MM.1S (cell line): ENCODE results near the gene MITF.

ENCODE experiments used
- DNase-seq: peaks from one replicate; pipeline ENCODE4 v3.0.0-alpha.2; 2015
- H2AFZ ChIP-seq: fragments of 300-600 bp; sonication (generic); 2 replicates; pipeline ENCODE4 v1.6.0; 2016; ENCODE audit warnings: antibody characterized with exemption, low read length
- H3F3A ChIP-seq: fragments of 300-600 bp; sonication (generic); 2 replicates; pipeline ENCODE4 v1.6.1; 2016; ENCODE audit warnings: mild to moderate bottlenecking, antibody characterized with exemption, low read length, moderate library complexity, mixed read lengths; ENCODE audit not compliant: insufficient read depth
- H3K27ac ChIP-seq: fragments of 300-600 bp; sonication (generic); 2 replicates; pipeline ENCODE4 v1.5.1; 2016; ENCODE audit warnings: mild to moderate bottlenecking, low read length
- H3K27me3 ChIP-seq: fragments of 300-600 bp; sonication (generic); replicated peaks from 2 replicates; pipeline ENCODE4 v1.6.0; 2016; ENCODE audit warnings: low read length; ENCODE audit not compliant: insufficient read depth
- H3K36me3 ChIP-seq: fragments of 300-600 bp; sonication (generic); replicated peaks from 2 replicates; pipeline ENCODE4 v1.6.1; 2016; ENCODE audit warnings: mild to moderate bottlenecking, low read length, mixed read lengths; ENCODE audit not compliant: insufficient read depth
- H3K4me1 ChIP-seq: fragments of 300-600 bp; sonication (generic); 2 replicates; pipeline ENCODE4 v1.6.1; 2016; ENCODE audit warnings: low read length, mixed read lengths
- H3K4me2 ChIP-seq: fragments of 300-600 bp; sonication (generic); 2 replicates; pipeline ENCODE4 v1.6.0; 2016; ENCODE audit warnings: low read depth, low read length
- H3K4me3 ChIP-seq: fragments of 300-600 bp; sonication (generic); 2 replicates; pipeline ENCODE4 v1.5.1; 2016; ENCODE audit warnings: low read length, mixed read lengths
- H3K79me2 ChIP-seq: fragments of 300-600 bp; sonication (generic); 2 replicates; pipeline ENCODE4 v1.6.1; 2016; ENCODE audit warnings: mixed run types, low read length, mixed read lengths
- H3K9ac ChIP-seq: fragments of 300-600 bp; sonication (generic); 2 replicates; pipeline ENCODE4 v1.6.1; 2016; ENCODE audit warnings: low read length, mixed read lengths
- H3K9me2 ChIP-seq: fragments of 300-600 bp; sonication (generic); replicated peaks from 2 replicates; pipeline ENCODE4 v1.6.1; 2016; ENCODE audit warnings: mild to moderate bottlenecking, low read length, mixed read lengths; ENCODE audit not compliant: insufficient read depth
- H3K9me3 ChIP-seq: fragments of 300-600 bp; sonication (generic); replicated peaks from 2 replicates; pipeline ENCODE4 v1.6.1; 2016; ENCODE audit warnings: mild to moderate bottlenecking, low read length, mixed read lengths; ENCODE audit not compliant: insufficient read depth
- H4K20me1 ChIP-seq: fragments of 300-600 bp; sonication (generic); 2 replicates; pipeline ENCODE4 v1.6.1; 2016; ENCODE audit warnings: mild to moderate bottlenecking, low read length, moderate library complexity, mixed read lengths; ENCODE audit not compliant: insufficient read depth
- EZH2 ChIP-seq: fragments of 300-600 bp; sonication (generic); optimal IDR thresholded peaks from 2 replicates; pipeline ENCODE3; 2017; ENCODE audit warnings: low read depth, mild to moderate bottlenecking, antibody characterized with exemption, low read length, mixed read lengths
- EZH2phosphoT487 ChIP-seq: fragments of 300-600 bp; sonication (generic); IDR thresholded peaks from 2 replicates; pipeline ENCODE4 v1.6.1; 2018; ENCODE audit warnings: antibody characterized with exemption, low read length
- TF ChIP-seq, protein P1 (sequence below): fragments of 300-600 bp; sonication (generic); IDR thresholded peaks from 2 replicates; pipeline ENCODE4 v1.5.1; 2016; ENCODE audit warnings: antibody characterized with exemption, low read length, mixed read lengths

MITF gene

DNA sequence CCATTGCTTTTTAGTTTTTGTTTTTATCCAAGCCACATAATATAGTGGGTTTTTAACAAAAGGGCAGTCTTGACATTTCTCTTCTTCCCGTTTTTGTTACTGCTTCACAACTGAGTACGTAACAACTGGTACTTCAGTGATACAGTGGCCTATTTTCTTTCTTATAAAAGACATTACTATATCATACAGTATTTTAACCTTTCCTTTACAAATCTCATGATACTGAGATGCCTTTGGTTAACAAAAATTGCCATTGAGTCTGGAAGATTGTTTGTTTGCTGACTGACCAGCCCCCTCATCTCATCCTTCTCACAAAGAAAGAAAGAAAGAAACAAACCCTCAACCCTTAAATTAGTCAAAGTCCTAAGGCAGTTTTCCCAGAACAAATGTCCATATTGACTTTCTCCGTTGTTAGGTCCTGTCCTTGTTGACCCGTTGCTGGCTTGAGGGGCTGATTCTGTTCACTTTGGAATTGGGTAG is 183.3 kb downstream of the MITF start:
- TF ChIP-seq, protein P1, sequence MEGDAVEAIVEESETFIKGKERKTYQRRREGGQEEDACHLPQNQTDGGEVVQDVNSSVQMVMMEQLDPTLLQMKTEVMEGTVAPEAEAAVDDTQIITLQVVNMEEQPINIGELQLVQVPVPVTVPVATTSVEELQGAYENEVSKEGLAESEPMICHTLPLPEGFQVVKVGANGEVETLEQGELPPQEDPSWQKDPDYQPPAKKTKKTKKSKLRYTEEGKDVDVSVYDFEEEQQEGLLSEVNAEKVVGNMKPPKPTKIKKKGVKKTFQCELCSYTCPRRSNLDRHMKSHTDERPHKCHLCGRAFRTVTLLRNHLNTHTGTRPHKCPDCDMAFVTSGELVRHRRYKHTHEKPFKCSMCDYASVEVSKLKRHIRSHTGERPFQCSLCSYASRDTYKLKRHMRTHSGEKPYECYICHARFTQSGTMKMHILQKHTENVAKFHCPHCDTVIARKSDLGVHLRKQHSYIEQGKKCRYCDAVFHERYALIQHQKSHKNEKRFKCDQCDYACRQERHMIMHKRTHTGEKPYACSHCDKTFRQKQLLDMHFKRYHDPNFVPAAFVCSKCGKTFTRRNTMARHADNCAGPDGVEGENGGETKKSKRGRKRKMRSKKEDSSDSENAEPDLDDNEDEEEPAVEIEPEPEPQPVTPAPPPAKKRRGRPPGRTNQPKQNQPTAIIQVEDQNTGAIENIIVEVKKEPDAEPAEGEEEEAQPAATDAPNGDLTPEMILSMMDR = no peak
- TF ChIP-seq EZH2 = no peak
- TF ChIP-seq EZH2phosphoT487 = no peak
- Histone ChIP-seq H3K79me2 (no peaks in the 10 kb centered on the region), H3K9me2 (no peaks in the 10 kb centered on the region), H3K27ac (no peak overlapping the region), H3K9ac (no peak overlapping the region), H3K36me3 (no peaks in the 10 kb centered on the region), H3K4me2 (no peak overlapping the region), H3K4me3 (no peak overlapping the region), H3K9me3 (no peaks in the 10 kb centered on the region), H4K20me1 (no peaks in the 10 kb centered on the region), H3F3A (no peaks in the 10 kb centered on the region), H3K27me3 (no peaks in the 10 kb centered on the region), H2AFZ (no peak overlapping the region), H3K4me1 (no peaks in the 10 kb centered on the region)
- DNase-seq = no peak

DNA sequence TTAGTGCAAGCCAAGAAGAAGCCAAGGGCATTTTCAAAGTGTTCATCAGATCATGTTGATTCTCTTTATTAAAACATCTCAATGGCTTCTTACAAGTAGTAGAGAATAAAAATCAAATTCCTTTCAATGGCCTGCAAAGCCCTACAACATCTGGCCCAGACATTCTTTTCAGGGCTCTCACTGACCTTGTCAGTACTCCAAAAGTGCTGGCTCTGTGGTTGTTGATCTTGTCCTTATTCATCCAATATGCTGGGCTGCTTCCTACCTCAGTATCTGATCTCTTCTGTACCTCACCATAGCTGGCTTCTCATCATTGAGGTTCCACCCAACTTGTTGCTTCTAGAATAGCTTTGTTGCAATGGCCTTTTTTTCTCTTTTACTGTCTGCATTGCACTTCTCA is 186.2 kb downstream of the MITF start:
- no peaks in the 10 kb centered on the region for H3K9me3 ChIP-seq
- H4K20me1 ChIP-seq = no peaks in the 10 kb centered on the region

DNA sequence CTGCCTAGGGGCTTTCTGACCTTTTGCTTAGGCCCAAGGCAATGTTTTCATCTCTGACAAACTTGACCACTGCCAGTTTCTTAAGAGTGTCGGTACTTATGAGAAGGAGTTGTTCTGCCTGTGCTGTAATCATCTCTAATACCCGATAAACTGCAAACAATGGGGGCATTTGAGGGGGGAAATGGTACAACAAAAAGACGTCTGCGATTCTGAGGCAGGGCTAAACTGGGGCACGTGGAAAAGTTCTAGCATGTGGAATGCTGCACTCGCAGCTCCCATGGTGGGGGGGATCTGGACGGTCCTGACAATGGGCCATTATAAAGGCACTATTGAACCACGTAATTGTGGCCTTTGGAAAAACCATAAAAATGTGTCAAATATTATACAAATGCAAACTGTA is 187.1 kb downstream of the MITF start:
- Histone ChIP-seq H3K27ac (no peak overlapping the region), H3K27me3 (no peaks in the 10 kb centered on the region), H3K4me2 (no peak overlapping the region), H3K79me2 (no peaks in the 10 kb centered on the region), H3F3A (no peaks in the 10 kb centered on the region), H3K9ac (no peak overlapping the region), H3K9me3 (no peaks in the 10 kb centered on the region), H3K9me2 (no peaks in the 10 kb centered on the region), H4K20me1 (no peaks in the 10 kb centered on the region), H3K36me3 (no peaks in the 10 kb centered on the region), H3K4me3 (no peak overlapping the region), H3K4me1 (no peaks in the 10 kb centered on the region), H2AFZ (no peak overlapping the region)
- no peak for DNase-seq
- TF ChIP-seq, protein P1 = no peak
- TF ChIP-seq EZH2phosphoT487 = no peak
- no peak for TF ChIP-seq EZH2

More for the DNA sequence above, 186.2 kb downstream of the MITF start:
- no peaks in the 10 kb centered on the region for H3K79me2 ChIP-seq
- H3F3A ChIP-seq = no peaks in the 10 kb centered on the region
- H3K4me2 ChIP-seq = no peak overlapping the region
- no peak overlapping the region for H3K4me3 ChIP-seq
- H3K27me3 ChIP-seq = no peaks in the 10 kb centered on the region
- no peak for DNase-seq
- no peaks in the 10 kb centered on the region for H3K9me2 ChIP-seq
- no peak overlapping the region for H2AFZ ChIP-seq
- no peak for TF ChIP-seq EZH2phosphoT487
- TF ChIP-seq, protein P1 = no peak
- TF ChIP-seq EZH2 = no peak
- no peaks in the 10 kb centered on the region for H3K36me3 ChIP-seq
- no peaks in the 10 kb centered on the region for H3K4me1 ChIP-seq
- H3K27ac ChIP-seq = no peak overlapping the region
- H3K9ac ChIP-seq = no peak overlapping the region
